ENCODE data around the gene KCNQ5.

- TF ChIP-seq CTCF (conservative IDR thresholded peaks at IDR 0.05 in 1 of 2, IDR thresholded peaks at IDR 0.05 in 1 of 2; ENCODE audit: low read depth in 1 of 2, low read length in 2 of 2) (no peak), EZH2 (IDR thresholded peaks at IDR 0.05; ENCODE audit: low read length, missing control alignments) (no peak)
Observed at GRCh38 chr6:72825315-72825911, 203.5 kb downstream of the KCNQ5 start.
